H1 (cell line): ENCODE measurements around the gene SLC66A1. TPM values are rescaled to one million over a fixed set of nuclear protein-coding genes. Genes with fewer than 3 reads are reported as not detected.

Experiments
- RNF2 ChIP-seq: fragments of 200-900, 300-1000 bp; sonication (generic); IDR thresholded peaks from 2 replicates; pipeline ENCODE4 v1.7.1; 2016; ENCODE audit warnings: borderline replicate concordance, low read depth, mild to moderate bottlenecking, antibody characterized with exemption, low read length; ENCODE audit not compliant: poor library complexity, severe bottlenecking; ENCODE audit errors: missing control alignments
- polyA plus RNA-seq, 7 experiments: library from polyadenylated mRNA; depleted of rRNA in 3 of 7; stranded (reverse) in 5 of 7; unstranded in 2 of 7; fragments of >200 nt in 5 of 7; fragments of 200-250 nt in 2 of 7; gene quantifications; 1 replicate in 5 of 7; 2 replicates in 1 of 7; 4 replicates in 1 of 7; pipeline versions ENCODE4 v1.2.1 to v1.2.3, GENCODE V29; 2011 to 2013; ENCODE audit warnings: missing spikeins in 2 of 7, mixed read lengths in 2 of 7
- total RNA-seq: library from RNA; stranded (reverse); fragmentation: NEBNext Ultra II Directional; extraction: Animal tissue kit (Norgen Biotek cat#: 25700); gene quantifications from 2 replicates; pipeline ENCODE4 v1.2.1, GENCODE V29; 2021
- TF ChIP-seq, protein P1 (sequence below): fragments of 300-600 bp; sonication (generic); IDR thresholded peaks from 2 replicates; pipeline ENCODE4 v1.7.1; 2012; ENCODE audit warnings: low read length, moderate library complexity, mild to moderate bottlenecking, inconsistent platforms; ENCODE audit not compliant: insufficient replicate concordance

SLC66A1 gene
- total and polyA plus RNA-seq, 2 of the 8 experiments (the other 6 are each of a cell fraction or from before 2014, with no cell fraction given): 16.8 to 27.9 TPM

GRCh38 chr1:19294638-19295037 lies 17.5 kb upstream of the SLC66A1 start (continued):
- TF ChIP-seq, protein P1, sequence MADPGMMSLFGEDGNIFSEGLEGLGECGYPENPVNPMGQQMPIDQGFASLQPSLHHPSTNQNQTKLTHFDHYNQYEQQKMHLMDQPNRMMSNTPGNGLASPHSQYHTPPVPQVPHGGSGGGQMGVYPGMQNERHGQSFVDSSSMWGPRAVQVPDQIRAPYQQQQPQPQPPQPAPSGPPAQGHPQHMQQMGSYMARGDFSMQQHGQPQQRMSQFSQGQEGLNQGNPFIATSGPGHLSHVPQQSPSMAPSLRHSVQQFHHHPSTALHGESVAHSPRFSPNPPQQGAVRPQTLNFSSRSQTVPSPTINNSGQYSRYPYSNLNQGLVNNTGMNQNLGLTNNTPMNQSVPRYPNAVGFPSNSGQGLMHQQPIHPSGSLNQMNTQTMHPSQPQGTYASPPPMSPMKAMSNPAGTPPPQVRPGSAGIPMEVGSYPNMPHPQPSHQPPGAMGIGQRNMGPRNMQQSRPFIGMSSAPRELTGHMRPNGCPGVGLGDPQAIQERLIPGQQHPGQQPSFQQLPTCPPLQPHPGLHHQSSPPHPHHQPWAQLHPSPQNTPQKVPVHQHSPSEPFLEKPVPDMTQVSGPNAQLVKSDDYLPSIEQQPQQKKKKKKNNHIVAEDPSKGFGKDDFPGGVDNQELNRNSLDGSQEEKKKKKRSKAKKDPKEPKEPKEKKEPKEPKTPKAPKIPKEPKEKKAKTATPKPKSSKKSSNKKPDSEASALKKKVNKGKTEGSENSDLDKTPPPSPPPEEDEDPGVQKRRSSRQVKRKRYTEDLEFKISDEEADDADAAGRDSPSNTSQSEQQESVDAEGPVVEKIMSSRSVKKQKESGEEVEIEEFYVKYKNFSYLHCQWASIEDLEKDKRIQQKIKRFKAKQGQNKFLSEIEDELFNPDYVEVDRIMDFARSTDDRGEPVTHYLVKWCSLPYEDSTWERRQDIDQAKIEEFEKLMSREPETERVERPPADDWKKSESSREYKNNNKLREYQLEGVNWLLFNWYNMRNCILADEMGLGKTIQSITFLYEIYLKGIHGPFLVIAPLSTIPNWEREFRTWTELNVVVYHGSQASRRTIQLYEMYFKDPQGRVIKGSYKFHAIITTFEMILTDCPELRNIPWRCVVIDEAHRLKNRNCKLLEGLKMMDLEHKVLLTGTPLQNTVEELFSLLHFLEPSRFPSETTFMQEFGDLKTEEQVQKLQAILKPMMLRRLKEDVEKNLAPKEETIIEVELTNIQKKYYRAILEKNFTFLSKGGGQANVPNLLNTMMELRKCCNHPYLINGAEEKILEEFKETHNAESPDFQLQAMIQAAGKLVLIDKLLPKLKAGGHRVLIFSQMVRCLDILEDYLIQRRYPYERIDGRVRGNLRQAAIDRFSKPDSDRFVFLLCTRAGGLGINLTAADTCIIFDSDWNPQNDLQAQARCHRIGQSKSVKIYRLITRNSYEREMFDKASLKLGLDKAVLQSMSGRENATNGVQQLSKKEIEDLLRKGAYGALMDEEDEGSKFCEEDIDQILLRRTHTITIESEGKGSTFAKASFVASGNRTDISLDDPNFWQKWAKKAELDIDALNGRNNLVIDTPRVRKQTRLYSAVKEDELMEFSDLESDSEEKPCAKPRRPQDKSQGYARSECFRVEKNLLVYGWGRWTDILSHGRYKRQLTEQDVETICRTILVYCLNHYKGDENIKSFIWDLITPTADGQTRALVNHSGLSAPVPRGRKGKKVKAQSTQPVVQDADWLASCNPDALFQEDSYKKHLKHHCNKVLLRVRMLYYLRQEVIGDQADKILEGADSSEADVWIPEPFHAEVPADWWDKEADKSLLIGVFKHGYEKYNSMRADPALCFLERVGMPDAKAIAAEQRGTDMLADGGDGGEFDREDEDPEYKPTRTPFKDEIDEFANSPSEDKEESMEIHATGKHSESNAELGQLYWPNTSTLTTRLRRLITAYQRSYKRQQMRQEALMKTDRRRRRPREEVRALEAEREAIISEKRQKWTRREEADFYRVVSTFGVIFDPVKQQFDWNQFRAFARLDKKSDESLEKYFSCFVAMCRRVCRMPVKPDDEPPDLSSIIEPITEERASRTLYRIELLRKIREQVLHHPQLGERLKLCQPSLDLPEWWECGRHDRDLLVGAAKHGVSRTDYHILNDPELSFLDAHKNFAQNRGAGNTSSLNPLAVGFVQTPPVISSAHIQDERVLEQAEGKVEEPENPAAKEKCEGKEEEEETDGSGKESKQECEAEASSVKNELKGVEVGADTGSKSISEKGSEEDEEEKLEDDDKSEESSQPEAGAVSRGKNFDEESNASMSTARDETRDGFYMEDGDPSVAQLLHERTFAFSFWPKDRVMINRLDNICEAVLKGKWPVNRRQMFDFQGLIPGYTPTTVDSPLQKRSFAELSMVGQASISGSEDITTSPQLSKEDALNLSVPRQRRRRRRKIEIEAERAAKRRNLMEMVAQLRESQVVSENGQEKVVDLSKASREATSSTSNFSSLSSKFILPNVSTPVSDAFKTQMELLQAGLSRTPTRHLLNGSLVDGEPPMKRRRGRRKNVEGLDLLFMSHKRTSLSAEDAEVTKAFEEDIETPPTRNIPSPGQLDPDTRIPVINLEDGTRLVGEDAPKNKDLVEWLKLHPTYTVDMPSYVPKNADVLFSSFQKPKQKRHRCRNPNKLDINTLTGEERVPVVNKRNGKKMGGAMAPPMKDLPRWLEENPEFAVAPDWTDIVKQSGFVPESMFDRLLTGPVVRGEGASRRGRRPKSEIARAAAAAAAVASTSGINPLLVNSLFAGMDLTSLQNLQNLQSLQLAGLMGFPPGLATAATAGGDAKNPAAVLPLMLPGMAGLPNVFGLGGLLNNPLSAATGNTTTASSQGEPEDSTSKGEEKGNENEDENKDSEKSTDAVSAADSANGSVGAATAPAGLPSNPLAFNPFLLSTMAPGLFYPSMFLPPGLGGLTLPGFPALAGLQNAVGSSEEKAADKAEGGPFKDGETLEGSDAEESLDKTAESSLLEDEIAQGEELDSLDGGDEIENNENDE: no peak
- no peak for TF ChIP-seq RNF2
